KOPT-K1 (cell line): ENCODE data around the gene NEURL1B.

Source experiments
- H3K27ac ChIP-seq: fragments of 200-600 bp; sonication (generic); 2 replicates; pipeline ENCODE4 v1.5.1; 2016; ENCODE audit warnings: antibody characterized with exemption, mild to moderate bottlenecking, low read depth, low read length; ENCODE audit not compliant: poor library complexity, severe bottlenecking
- H3K36me3 ChIP-seq: fragments of 200-600 bp; sonication (generic); 2 replicates; pipeline ENCODE4 v1.5.1; 2017; ENCODE audit warnings: antibody characterized with exemption, mild to moderate bottlenecking, low read length, moderate library complexity; ENCODE audit not compliant: insufficient read depth
- H3K9me3 ChIP-seq: fragments of 200-600 bp; sonication (generic); 2 replicates; pipeline ENCODE4 v1.5.1; 2017; ENCODE audit warnings: antibody characterized with exemption, low read length, mild to moderate bottlenecking; ENCODE audit not compliant: insufficient read depth, poor library complexity, severe bottlenecking

NEURL1B gene

GRCh38 chr5:172636279-172637050 is 4.6 kb upstream of the NEURL1B start:
- Histone ChIP-seq H3K36me3 (no peaks in the 10 kb centered on the region), H3K27ac (no peak overlapping the region), H3K9me3 (no peaks in the 10 kb centered on the region)

GRCh38 chr5:172637110-172637580 is 3.9 kb upstream of the NEURL1B start:
- Histone ChIP-seq H3K27ac (no peak overlapping the region), H3K9me3 (no peaks in the 10 kb centered on the region), H3K36me3 (no peaks in the 10 kb centered on the region)

- Histone ChIP-seq H3K27ac (no peak overlapping the region), H3K36me3 (no peaks in the 10 kb centered on the region), H3K9me3 (no peaks in the 10 kb centered on the region)
These were observed 3.3 kb upstream of the NEURL1B start for GRCh38 chr5:172637740-172638139.

- no peak overlapping the region for H3K27ac ChIP-seq
- H3K36me3 ChIP-seq: no peaks in the 10 kb centered on the region
- H3K9me3 ChIP-seq: no peaks in the 10 kb centered on the region
These were observed 2.8 kb upstream of the NEURL1B start for GRCh38 chr5:172638209-172638768.

- Histone ChIP-seq H3K27ac (peak overlapping the region; percentile 59), H3K36me3 (no peaks in the 10 kb centered on the region), H3K9me3 (no peaks in the 10 kb centered on the region)
These were observed 924 bp upstream of the NEURL1B start for GRCh38 chr5:172640139-172640538.

GRCh38 chr5:172641359-172642050 is 442 bp downstream of the NEURL1B start:
- Histone ChIP-seq H3K36me3 (no peaks in the 10 kb centered on the region), H3K27ac (no peak overlapping the region)

GRCh38 chr5:172642051-172642409 is 967 bp downstream of the NEURL1B start:
- H3K9me3 ChIP-seq: no peaks in the 10 kb centered on the region
- H3K27ac ChIP-seq: no peak overlapping the region
- no peaks in the 10 kb centered on the region for H3K36me3 ChIP-seq

More at GRCh38 chr5:172641359-172642050, 442 bp downstream of the NEURL1B start:
- no peaks in the 10 kb centered on the region for H3K9me3 ChIP-seq

- H3K36me3 ChIP-seq: no peaks in the 10 kb centered on the region
- H3K9me3 ChIP-seq: no peaks in the 10 kb centered on the region
- no peak overlapping the region for H3K27ac ChIP-seq
These were observed 1.4 kb downstream of the NEURL1B start for GRCh38 chr5:172642486-172642885.

- Histone ChIP-seq H3K9me3 (no peaks in the 10 kb centered on the region), H3K36me3 (no peaks in the 10 kb centered on the region), H3K27ac (no peak overlapping the region)
These were observed 2.1 kb downstream of the NEURL1B start for GRCh38 chr5:172642926-172643871.

GRCh38 chr5:172644266-172644665 is 3.2 kb downstream of the NEURL1B start:
- no peak overlapping the region for H3K27ac ChIP-seq
- H3K9me3 ChIP-seq: no peaks in the 10 kb centered on the region
- H3K36me3 ChIP-seq: no peaks in the 10 kb centered on the region

- Histone ChIP-seq H3K27ac (no peak overlapping the region), H3K36me3 (no peaks in the 10 kb centered on the region), H3K9me3 (no peaks in the 10 kb centered on the region)
These were observed 3.6 kb downstream of the NEURL1B start for GRCh38 chr5:172644711-172645110.

- Histone ChIP-seq H3K9me3 (no peaks in the 10 kb centered on the region), H3K27ac (no peak overlapping the region), H3K36me3 (no peaks in the 10 kb centered on the region)
These were observed 4.4 kb downstream of the NEURL1B start for GRCh38 chr5:172645271-172646055.

GRCh38 chr5:172646716-172647285 is 5.7 kb downstream of the NEURL1B start:
- no peaks in the 10 kb centered on the region for H3K36me3 ChIP-seq
- no peak overlapping the region for H3K27ac ChIP-seq
- H3K9me3 ChIP-seq: no peaks in the 10 kb centered on the region
